Spleen (tissue), 7 donors: ENCODE data around the gene EFCAB12.
A peak's percentile ranks its signal among the peaks of the same experiment; 100 is the strongest.

Experiments
- CTCF ChIP-seq, 11 experiments: fragments of 200-600 bp in 7 of 11; fragments of 450-650 bp in 4 of 11; sonication (generic) in 4 of 11; IDR thresholded peaks in 8 of 11; conservative IDR thresholded peaks in 3 of 11; 1 replicate in 7 of 11; 2 replicates in 4 of 11; pipeline versions ENCODE4 v1.4.0 to v1.8.0; 2016 to 2021; ENCODE audit warnings: antibody characterized with exemption in 11 of 11, inconsistent platforms in 4 of 11, mild to moderate bottlenecking in 1 of 11
- POLR2A ChIP-seq, 3 donors: fragments of 450-650 bp; IDR thresholded peaks; one replicate each; pipeline ENCODE4 v1.5.1; 2017; ENCODE audit warnings: antibody characterized with exemption in 3 of 3, mild to moderate bottlenecking in 1 of 3
- POLR2AphosphoS5 ChIP-seq, 3 donors: sonication (generic); formaldehyde crosslinking; IDR thresholded peaks; one replicate each; pipeline ENCODE4 v1.5.1; 2017; ENCODE audit warnings: antibody characterized with exemption in 3 of 3
- donor health status: DM: no; HTN: no; CAD: no; lungs with moderate emphysema.
- donor health status: DM: no; HTN: no; CAD: no.
- donor health status: DM: no; HTN: no; CAD: no.

- TF ChIP-seq POLR2A (IDR thresholded peaks at IDR 0.05) = no peak
- TF ChIP-seq CTCF (IDR thresholded peaks at IDR 0.05 in 8 of 11, conservative IDR thresholded peaks at IDR 0.05 in 3 of 11) = no peak
- peak in 1 of 3 donors; percentile 32 for TF ChIP-seq POLR2AphosphoS5 (IDR thresholded peaks at IDR 0.05)
These were observed 4.1 kb downstream of the EFCAB12 start for GRCh38 chr3:129424185-129424841.
